Measurements from ENCODE around the gene FAM200C. TPM values are rescaled to one million over a fixed set of nuclear protein-coding genes. Genes with fewer than 3 reads are reported as not detected.
A peak's percentile ranks its signal among the peaks of the same experiment; 100 is the strongest.

Gene FAM200C
- total and polyA plus RNA-seq, 10 of the 15 experiments (the other 5 are each of a cell fraction or from before 2014, with no cell fraction given), result 1.0 to 5.4 (median 2.2) TPM

DNA sequence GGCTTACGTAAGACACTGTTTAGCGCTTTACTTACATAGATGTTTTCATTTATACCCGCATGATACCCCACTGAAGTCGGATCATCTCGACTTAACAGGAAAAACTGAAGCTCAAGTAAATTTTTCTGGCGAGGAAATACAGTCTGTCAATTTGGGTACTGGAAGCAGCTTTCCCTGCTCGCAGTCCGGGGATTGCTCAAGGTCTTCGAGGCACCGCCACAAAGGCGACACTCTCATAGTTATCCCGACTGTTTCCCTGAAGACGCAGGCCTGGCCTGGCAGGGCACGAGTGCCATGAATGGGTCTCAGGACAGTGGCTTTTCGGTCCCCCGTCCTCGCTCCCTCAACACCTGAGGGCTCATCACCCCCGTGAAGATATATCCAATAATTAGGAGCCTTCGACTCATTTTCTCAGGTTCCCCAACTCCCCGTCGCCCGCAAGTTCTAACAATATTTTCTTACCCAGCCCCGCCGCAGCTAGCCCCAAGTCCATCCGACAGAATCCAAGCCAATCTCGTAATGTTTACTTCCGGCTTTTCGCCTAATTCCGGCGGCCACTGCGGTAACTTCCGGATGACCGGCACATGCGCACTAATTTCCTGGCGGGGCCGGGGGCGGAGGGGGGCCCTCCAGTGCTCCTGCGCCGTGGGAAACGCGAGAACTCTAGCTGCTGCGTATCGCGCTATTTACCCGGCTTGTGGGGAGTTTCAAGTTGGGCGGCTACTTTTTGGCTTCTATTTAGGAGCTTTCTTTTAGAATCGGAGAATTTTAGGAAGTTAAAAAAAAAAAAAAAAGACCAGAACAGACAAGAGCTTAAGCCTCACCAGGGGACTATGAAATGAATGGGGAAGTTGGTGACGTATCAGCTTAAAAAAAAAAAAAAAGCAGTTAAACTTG lies 19.0 kb upstream of the FAM200C start, which contains the start of gene SLU7:
TSS of gene SLU7 (minus strand) at position 521 of the 897 bp plus-strand sequence. CDS start 3,787 bp downstream, outside the sequence.
- DNase-seq (ENCODE audit: low read depth, low spot score), result peak; percentile 91
- TF ChIP-seq USF1 (IDR thresholded peaks at IDR 0.05; ENCODE audit: borderline replicate concordance, extremely low read length, insufficient read depth, low read depth, low read length) (no peak), SMAD1 (IDR thresholded peaks at IDR 0.05; ENCODE audit: low read depth, partially characterized antibody) (peak; percentile 32), SRF (IDR thresholded peaks at IDR 0.05; ENCODE audit: low read depth in 2 of 2, low read length in 2 of 2) (no peak), ZZZ3 (IDR thresholded peaks at IDR 0.05; ENCODE audit: control insufficient read depth, insufficient read length, low read depth) (no peak), JUND (IDR thresholded peaks at IDR 0.05; ENCODE audit: low read depth, low read length) (no peak), ZNF207 (IDR thresholded peaks at IDR 0.05; ENCODE audit: borderline replicate concordance) (no peak), GABPA (IDR thresholded peaks at IDR 0.05; ENCODE audit: low read depth) (peak; percentile 88), ZBED1 (IDR thresholded peaks at IDR 0.05; ENCODE audit: borderline replicate concordance) (no peak), IKZF1 (conservative IDR thresholded peaks at IDR 0.05) (peak; percentile 58; the same call in 1 of the 2 replicates), RB1 (IDR thresholded peaks at IDR 0.05; ENCODE audit: borderline replicate concordance) (no peak; the same call in 1 of the 2 replicates), DPF2 (IDR thresholded peaks at IDR 0.05) (no peak), PKNOX1 (IDR thresholded peaks at IDR 0.05) (peak; percentile 31; the same call in 1 of the 2 replicates), ZNF622 (IDR thresholded peaks at IDR 0.05) (no peak), EGR1 (IDR thresholded peaks at IDR 0.05; ENCODE audit: borderline replicate concordance in 1 of 2, low read depth in 2 of 2, low read length in 2 of 2) (peak in 1 of 2 experiments; percentile 95; a peak in 2 of 3 replicates)
- TF ChIP-seq, protein P1, sequence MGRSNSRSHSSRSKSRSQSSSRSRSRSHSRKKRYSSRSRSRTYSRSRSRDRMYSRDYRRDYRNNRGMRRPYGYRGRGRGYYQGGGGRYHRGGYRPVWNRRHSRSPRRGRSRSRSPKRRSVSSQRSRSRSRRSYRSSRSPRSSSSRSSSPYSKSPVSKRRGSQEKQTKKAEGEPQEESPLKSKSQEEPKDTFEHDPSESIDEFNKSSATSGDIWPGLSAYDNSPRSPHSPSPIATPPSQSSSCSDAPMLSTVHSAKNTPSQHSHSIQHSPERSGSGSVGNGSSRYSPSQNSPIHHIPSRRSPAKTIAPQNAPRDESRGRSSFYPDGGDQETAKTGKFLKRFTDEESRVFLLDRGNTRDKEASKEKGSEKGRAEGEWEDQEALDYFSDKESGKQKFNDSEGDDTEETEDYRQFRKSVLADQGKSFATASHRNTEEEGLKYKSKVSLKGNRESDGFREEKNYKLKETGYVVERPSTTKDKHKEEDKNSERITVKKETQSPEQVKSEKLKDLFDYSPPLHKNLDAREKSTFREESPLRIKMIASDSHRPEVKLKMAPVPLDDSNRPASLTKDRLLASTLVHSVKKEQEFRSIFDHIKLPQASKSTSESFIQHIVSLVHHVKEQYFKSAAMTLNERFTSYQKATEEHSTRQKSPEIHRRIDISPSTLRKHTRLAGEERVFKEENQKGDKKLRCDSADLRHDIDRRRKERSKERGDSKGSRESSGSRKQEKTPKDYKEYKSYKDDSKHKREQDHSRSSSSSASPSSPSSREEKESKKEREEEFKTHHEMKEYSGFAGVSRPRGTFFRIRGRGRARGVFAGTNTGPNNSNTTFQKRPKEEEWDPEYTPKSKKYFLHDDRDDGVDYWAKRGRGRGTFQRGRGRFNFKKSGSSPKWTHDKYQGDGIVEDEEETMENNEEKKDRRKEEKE (IDR thresholded peaks at IDR 0.05), result no peak

More for the DNA sequence above, 19.0 kb upstream of the FAM200C start, which contains the start of gene SLU7:
- H3K79me2 ChIP-seq (ENCODE audit: control insufficient read depth, insufficient read depth, low read length), result peaks cover 53% of the 10 kb centered on the region
- ATAC-seq (peak; percentile 80), FAIRE-seq (peak; percentile 75)
- no peaks in the 10 kb centered on the region for H4K20me1 ChIP-seq (ENCODE audit: control insufficient read depth, insufficient read depth)
- H3K4me3 ChIP-seq, result peak within 1 kb of the TSS; percentile 72
- ChIA-PET POLR2A (interaction anchor here (0.5 to 3.2 kb wide), 38 partner anchors 10 to 1498 kb away, joined by 3 to 21 read pairs (median 5); partner anchors contain the start of genes FAM200C and TTC1), CTCF (interaction anchor here (0.7 to 8.9 kb wide), 12 partner anchors 11 to 397 kb away, joined by 3 to 133 read pairs (median 4); partner anchors contain the start of gene FAM200C), SMC1A (ENCODE audit: uncharacterized antibody, unreplicated experiment) (interaction anchor here (0.6 to 8.9 kb wide), 20 partner anchors 10 to 1008 kb away, joined by 3 to 135 read pairs (median 4); partner anchors contain the start of gene FAM200C), RAD21 (ENCODE audit: unreplicated experiment) (interaction anchor here (0.7 to 8.6 kb wide), 15 partner anchors 11 to 1565 kb away, joined by 3 to 109 read pairs (median 8); partner anchors contain the start of gene FAM200C)
- H2AFZ ChIP-seq (ENCODE audit: control insufficient read depth, low read depth, low read length), result peak within 1 kb of the TSS; percentile 31
- TSS peak; percentile 90 for BruUV-seq (replicated peaks)
- peak within 1 kb of the TSS; percentile 71 for H3K27ac ChIP-seq (ENCODE audit: control insufficient read depth, insufficient read depth)
- H3K9me3 ChIP-seq (replicated peaks; ENCODE audit: control insufficient read depth, insufficient read depth, low read length), result no peaks in the 10 kb centered on the region
- intact Hi-C loops (cut with micrococcal nuclease; ENCODE audit: unreplicated experiment) (no loop called here), in situ Hi-C loops (cut with MboI) (no loop called here)
- H3K4me1 ChIP-seq (ENCODE audit: control insufficient read depth, insufficient read depth, low read length), result peaks cover 15% of the 10 kb centered on the region
- peak within 1 kb of the TSS; percentile 96 for H3K4me2 ChIP-seq (ENCODE audit: control insufficient read depth, insufficient read depth)
- 2% methylated on average over 48 of the region's 48 CpGs for WGBS (ENCODE audit: insufficient coverage, insufficient replicate concordance, low lambda C conversion rate, missing lambda C conversion rate)
- peak within 1 kb of the TSS; percentile 94 for H3K9ac ChIP-seq (ENCODE audit: control insufficient read depth, insufficient read depth, low read length)
- H3K27me3 ChIP-seq (replicated peaks in 1 of 2; ENCODE audit: control insufficient read depth in 2 of 2, insufficient read depth in 2 of 2, low read length in 1 of 2), result no peaks in the 10 kb centered on the region
- H3K36me3 ChIP-seq (ENCODE audit: control insufficient read depth in 2 of 2, insufficient read depth in 2 of 2, low read length in 1 of 2), result peaks cover 0 to 4% of the 10 kb centered on the region in 2 experiments; a peak in 1 of 4 replicates
